ENCODE measurements around the gene SRRM4. TPM values are rescaled to one million over a fixed set of nuclear protein-coding genes. Genes with fewer than 3 reads are reported as not detected.

The SRRM4 gene
- total and polyA plus RNA-seq, 4 donors = not detected

DNA sequence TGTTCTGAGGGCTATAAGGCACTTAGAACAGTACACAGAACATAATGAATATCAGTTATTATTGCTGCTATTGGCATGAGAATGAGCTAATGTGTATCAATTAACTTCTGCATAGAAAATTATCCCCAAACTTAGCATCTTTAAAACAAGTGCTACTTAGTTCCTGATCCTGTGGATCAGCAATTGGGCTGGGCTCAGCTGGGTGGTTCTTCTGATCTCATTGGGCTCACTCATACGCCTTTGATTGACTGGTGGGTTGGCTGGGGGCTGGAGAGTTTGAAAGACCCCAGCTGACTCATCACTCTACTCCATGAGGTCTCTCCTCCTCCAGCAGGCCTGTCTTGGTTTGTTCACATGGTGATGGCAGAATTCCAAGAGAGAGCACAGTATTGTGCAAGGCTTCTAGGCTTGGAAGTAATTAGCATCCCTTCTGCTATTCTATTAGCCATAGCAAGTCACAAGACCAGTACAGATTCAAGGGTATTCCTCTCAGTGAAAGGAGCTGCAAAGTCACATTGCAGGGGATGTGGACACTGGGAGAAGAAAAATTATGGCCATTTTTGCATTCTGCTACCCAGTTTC lies 170.2 kb downstream of the SRRM4 start:
- no peak overlapping the region for H3K4me3 ChIP-seq (ENCODE audit: low read depth in 1 of 3, low read length in 3 of 3)
- 83% methylated on average over 1 of the region's 1 CpG for WGBS
- TF ChIP-seq HNF4A (conservative IDR thresholded peaks at IDR 0.05) (no peak), FOXA1 (IDR thresholded peaks at IDR 0.05) (no peak), TAF1 (conservative IDR thresholded peaks at IDR 0.05) (no peak), NR2F2 (IDR thresholded peaks at IDR 0.05) (no peak), RAD21 (IDR thresholded peaks at IDR 0.05) (no peak), HNF4G (IDR thresholded peaks at IDR 0.05) (no peak), GABPA (IDR thresholded peaks at IDR 0.05 in 1 of 2, conservative IDR thresholded peaks at IDR 0.05 in 1 of 2) (no peak), YY1 (IDR thresholded peaks at IDR 0.05) (no peak), FOXA2 (IDR thresholded peaks at IDR 0.05) (no peak), RXRA (IDR thresholded peaks at IDR 0.05) (no peak)
- TF ChIP-seq, protein P1, sequence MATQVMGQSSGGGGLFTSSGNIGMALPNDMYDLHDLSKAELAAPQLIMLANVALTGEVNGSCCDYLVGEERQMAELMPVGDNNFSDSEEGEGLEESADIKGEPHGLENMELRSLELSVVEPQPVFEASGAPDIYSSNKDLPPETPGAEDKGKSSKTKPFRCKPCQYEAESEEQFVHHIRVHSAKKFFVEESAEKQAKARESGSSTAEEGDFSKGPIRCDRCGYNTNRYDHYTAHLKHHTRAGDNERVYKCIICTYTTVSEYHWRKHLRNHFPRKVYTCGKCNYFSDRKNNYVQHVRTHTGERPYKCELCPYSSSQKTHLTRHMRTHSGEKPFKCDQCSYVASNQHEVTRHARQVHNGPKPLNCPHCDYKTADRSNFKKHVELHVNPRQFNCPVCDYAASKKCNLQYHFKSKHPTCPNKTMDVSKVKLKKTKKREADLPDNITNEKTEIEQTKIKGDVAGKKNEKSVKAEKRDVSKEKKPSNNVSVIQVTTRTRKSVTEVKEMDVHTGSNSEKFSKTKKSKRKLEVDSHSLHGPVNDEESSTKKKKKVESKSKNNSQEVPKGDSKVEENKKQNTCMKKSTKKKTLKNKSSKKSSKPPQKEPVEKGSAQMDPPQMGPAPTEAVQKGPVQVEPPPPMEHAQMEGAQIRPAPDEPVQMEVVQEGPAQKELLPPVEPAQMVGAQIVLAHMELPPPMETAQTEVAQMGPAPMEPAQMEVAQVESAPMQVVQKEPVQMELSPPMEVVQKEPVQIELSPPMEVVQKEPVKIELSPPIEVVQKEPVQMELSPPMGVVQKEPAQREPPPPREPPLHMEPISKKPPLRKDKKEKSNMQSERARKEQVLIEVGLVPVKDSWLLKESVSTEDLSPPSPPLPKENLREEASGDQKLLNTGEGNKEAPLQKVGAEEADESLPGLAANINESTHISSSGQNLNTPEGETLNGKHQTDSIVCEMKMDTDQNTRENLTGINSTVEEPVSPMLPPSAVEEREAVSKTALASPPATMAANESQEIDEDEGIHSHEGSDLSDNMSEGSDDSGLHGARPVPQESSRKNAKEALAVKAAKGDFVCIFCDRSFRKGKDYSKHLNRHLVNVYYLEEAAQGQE (IDR thresholded peaks at IDR 0.05) = no peak
- TF ChIP-seq, protein P2, sequence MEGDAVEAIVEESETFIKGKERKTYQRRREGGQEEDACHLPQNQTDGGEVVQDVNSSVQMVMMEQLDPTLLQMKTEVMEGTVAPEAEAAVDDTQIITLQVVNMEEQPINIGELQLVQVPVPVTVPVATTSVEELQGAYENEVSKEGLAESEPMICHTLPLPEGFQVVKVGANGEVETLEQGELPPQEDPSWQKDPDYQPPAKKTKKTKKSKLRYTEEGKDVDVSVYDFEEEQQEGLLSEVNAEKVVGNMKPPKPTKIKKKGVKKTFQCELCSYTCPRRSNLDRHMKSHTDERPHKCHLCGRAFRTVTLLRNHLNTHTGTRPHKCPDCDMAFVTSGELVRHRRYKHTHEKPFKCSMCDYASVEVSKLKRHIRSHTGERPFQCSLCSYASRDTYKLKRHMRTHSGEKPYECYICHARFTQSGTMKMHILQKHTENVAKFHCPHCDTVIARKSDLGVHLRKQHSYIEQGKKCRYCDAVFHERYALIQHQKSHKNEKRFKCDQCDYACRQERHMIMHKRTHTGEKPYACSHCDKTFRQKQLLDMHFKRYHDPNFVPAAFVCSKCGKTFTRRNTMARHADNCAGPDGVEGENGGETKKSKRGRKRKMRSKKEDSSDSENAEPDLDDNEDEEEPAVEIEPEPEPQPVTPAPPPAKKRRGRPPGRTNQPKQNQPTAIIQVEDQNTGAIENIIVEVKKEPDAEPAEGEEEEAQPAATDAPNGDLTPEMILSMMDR (IDR thresholded peaks at IDR 0.05; ENCODE audit: low read depth, low read length, missing input control) = no peak
- TF ChIP-seq, protein P3, sequence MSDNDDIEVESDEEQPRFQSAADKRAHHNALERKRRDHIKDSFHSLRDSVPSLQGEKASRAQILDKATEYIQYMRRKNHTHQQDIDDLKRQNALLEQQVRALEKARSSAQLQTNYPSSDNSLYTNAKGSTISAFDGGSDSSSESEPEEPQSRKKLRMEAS (IDR thresholded peaks at IDR 0.05) = no peak
- TF ChIP-seq, protein P4, sequence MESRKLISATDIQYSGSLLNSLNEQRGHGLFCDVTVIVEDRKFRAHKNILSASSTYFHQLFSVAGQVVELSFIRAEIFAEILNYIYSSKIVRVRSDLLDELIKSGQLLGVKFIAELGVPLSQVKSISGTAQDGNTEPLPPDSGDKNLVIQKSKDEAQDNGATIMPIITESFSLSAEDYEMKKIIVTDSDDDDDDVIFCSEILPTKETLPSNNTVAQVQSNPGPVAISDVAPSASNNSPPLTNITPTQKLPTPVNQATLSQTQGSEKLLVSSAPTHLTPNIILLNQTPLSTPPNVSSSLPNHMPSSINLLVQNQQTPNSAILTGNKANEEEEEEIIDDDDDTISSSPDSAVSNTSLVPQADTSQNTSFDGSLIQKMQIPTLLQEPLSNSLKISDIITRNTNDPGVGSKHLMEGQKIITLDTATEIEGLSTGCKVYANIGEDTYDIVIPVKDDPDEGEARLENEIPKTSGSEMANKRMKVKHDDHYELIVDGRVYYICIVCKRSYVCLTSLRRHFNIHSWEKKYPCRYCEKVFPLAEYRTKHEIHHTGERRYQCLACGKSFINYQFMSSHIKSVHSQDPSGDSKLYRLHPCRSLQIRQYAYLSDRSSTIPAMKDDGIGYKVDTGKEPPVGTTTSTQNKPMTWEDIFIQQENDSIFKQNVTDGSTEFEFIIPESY (IDR thresholded peaks at IDR 0.05) = no peak

More for the DNA sequence above, 170.2 kb downstream of the SRRM4 start:
- peaks cover 0 to 10% (median 4%) of the 10 kb centered on the region in 4 donors for H3K9me3 ChIP-seq (ENCODE audit: control insufficient read depth in 4 of 4, low read length in 3 of 4)
- H3K4me1 ChIP-seq (ENCODE audit: control insufficient read depth in 4 of 4, insufficient read depth in 4 of 4, low read length in 3 of 4) = no peaks in the 10 kb centered on the region
- H3K36me3 ChIP-seq (ENCODE audit: control insufficient read depth in 4 of 4, insufficient read depth in 3 of 4, low read depth in 1 of 4, low read length in 3 of 4) = no peaks in the 10 kb centered on the region
- DNase-seq (ENCODE audit: low spot score) = no peak
- H3K9ac ChIP-seq (ENCODE audit: low read depth in 1 of 2, low read length in 2 of 2) = no peak overlapping the region
- no peak overlapping the region for H3K27ac ChIP-seq (ENCODE audit: low read depth in 1 of 2, low read length in 2 of 2)
- H3K27me3 ChIP-seq (ENCODE audit: control insufficient read depth in 4 of 4, insufficient read depth in 4 of 4, low read length in 3 of 4) = peaks cover 0 to 4% (median 0%) of the 10 kb centered on the region in 4 donors

Data from liver (tissue), 9 donors.